Activated naive CD4-positive, alpha-beta T cell treated with anti-CD3 and anti-CD28 coated beads, Interleukin-2, amount 50 U/mL, for 24 hours (primary cell): ENCODE data around the gene IL1RAPL1.

Source experiments
- H3K27ac Mint-ChIP-seq: one replicate; pipeline ENCODE4 v1.8.0; 2021; ENCODE audit warnings: mild to moderate bottlenecking, mixed read lengths
- H3K27me3 Mint-ChIP-seq: one replicate; pipeline ENCODE4 v1.8.0; 2021; ENCODE audit warnings: mixed read lengths
- H3K36me3 Mint-ChIP-seq: one replicate; pipeline ENCODE4 v1.8.0; 2021; ENCODE audit warnings: mixed read lengths
- H3K4me1 Mint-ChIP-seq: one replicate; pipeline ENCODE4 v1.8.0; 2021; ENCODE audit warnings: mixed read lengths
- H3K4me3 Mint-ChIP-seq: one replicate; pipeline ENCODE4 v1.8.0; 2021; ENCODE audit warnings: mild to moderate bottlenecking, mixed read lengths
- H3K9me3 Mint-ChIP-seq: one replicate; pipeline ENCODE4 v1.8.0; 2021; ENCODE audit warnings: mixed read lengths

Gene IL1RAPL1

DNA sequence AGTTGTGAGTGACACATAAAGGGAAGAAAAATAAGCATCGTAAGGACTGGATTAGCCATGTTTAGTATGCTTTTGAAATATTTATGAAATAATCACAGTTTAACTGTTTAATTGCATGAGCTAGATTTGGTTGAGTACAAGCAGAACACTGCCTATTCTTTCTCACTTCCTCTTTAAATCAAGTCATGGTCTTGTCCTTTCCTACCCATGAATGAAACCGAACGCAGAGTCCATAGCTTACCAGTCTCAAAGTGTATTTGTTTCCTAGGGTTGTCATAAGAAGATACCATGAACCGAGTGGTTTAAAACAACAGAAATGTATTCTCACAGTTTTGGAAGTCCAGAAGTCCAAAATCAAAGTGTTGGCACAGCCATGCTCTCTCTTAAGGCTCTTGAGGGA, 944.1 kb downstream of the IL1RAPL1 start:
- Mint-ChIP-seq H3K36me3 (no peaks in the 10 kb centered on the region), H3K27ac (no peak overlapping the region), H3K4me1 (no peaks in the 10 kb centered on the region), H3K27me3 (no peaks in the 10 kb centered on the region), H3K4me3 (no peak overlapping the region), H3K9me3 (no peaks in the 10 kb centered on the region)

DNA sequence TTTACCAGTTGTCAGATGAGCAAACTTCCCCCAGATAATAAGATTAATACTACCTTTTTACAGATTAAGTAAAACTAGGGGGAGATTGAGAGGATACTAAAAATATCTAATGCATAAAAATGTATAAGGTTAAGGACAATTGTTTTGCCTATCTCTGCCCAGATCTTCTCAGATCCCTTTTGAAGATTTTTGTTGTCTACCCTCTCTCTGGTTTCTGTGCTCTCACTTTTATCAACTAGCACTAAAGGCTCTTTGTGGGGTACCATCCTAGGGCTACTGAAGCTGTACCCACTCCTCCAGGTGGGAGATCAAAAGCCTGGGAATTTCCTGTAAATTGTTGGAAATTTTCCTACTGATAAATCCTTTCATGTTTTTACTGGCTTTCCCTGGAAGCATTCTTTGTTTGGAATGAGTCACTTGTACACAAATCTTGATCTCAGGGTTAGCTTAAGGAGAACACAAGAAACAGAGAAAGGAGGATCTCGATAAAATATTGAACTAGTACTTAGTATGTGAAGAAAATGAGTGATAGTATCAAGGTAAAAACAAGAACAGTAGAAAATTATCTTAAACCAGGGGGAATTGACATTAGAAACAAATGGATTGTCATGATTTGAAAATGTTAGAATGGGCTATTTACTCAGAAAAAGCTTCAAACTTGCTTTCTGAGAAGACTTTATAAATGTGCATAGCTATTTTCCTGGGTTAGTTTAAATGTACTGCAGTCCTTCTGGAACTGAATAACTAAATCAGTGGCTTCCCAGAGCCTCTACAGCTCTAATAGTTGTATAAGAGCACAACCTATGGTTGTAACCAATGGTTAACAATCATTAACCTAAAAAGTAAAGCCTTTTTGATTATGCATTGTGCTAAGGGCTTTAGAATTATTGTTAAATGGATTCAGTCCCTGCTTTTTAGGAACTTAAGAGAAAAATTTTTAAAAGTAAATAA, 948.2 kb downstream of the IL1RAPL1 start:
- H3K4me1 Mint-ChIP-seq: no peaks in the 10 kb centered on the region
- no peak overlapping the region for H3K27ac Mint-ChIP-seq
- no peaks in the 10 kb centered on the region for H3K36me3 Mint-ChIP-seq
- no peak overlapping the region for H3K4me3 Mint-ChIP-seq
- no peaks in the 10 kb centered on the region for H3K9me3 Mint-ChIP-seq
- no peaks in the 10 kb centered on the region for H3K27me3 Mint-ChIP-seq

DNA sequence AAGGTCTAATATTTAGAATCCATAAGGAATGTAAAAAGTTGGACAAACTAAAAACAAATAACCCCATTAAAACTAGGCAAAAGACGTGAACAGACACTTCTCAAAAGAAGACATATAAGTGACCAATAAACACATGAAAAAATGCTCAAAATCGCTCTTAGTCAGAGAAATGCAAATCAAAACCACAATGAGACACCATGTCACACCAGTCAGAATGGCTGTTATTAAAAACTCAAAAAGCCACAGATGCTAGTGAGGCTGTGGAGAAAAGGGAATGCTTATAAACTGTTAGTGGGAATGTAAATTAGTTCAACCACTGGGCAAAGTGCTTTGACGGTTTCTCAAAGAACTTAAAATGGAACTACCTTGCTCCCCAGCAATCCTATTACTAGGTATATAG, 953.8 kb downstream of the IL1RAPL1 start:
- Mint-ChIP-seq H3K4me1 (no peaks in the 10 kb centered on the region), H3K4me3 (no peak overlapping the region), H3K36me3 (no peaks in the 10 kb centered on the region), H3K27me3 (no peaks in the 10 kb centered on the region), H3K9me3 (no peaks in the 10 kb centered on the region), H3K27ac (no peak overlapping the region)

DNA sequence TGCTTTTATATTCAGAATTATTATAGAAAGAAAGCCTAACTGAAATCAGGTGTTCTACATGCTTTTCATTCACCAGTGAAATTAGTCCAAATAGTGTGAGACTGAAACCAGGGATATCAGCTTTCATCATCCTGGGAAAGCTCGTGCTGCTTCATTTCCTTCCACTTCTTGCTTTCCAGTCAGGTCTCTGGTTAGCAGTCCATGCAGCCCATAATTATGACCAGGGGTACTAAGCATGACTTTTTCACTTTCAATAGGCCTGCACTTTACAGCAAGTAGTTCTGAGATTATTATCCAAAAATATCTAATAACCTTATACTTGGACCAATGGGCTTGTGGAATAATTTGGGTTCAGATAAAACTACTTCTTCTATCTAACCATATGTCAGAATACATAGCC, 954.9 kb downstream of the IL1RAPL1 start:
- Mint-ChIP-seq H3K36me3 (no peaks in the 10 kb centered on the region), H3K9me3 (no peaks in the 10 kb centered on the region), H3K4me3 (no peak overlapping the region)

DNA sequence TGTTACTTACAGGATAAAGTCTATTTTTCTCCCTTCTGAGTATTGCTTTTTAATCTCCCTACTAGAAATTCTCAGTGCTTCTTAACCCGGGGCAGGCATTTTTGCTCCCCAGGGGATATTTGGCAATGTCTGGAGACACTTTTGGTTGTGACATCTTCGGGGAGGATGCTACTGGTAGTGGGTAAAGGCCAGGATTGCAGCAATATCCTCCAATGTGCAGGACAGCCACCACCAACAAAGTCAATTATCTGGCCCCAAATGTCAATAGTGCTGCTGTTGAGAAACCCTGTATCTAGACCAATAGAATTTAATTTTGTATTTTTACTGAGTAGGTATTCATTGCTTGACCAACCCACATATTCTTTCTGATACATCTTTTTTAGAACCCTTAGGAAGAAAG, 958.6 kb downstream of the IL1RAPL1 start:
- no peak overlapping the region for H3K4me3 Mint-ChIP-seq
- H3K9me3 Mint-ChIP-seq: no peaks in the 10 kb centered on the region
- H3K36me3 Mint-ChIP-seq: no peaks in the 10 kb centered on the region
- no peaks in the 10 kb centered on the region for H3K4me1 Mint-ChIP-seq
- H3K27ac Mint-ChIP-seq: no peak overlapping the region
- no peaks in the 10 kb centered on the region for H3K27me3 Mint-ChIP-seq

More for the DNA sequence above, 954.9 kb downstream of the IL1RAPL1 start:
- Mint-ChIP-seq H3K4me1 (no peaks in the 10 kb centered on the region), H3K27me3 (no peaks in the 10 kb centered on the region), H3K27ac (no peak overlapping the region)

DNA sequence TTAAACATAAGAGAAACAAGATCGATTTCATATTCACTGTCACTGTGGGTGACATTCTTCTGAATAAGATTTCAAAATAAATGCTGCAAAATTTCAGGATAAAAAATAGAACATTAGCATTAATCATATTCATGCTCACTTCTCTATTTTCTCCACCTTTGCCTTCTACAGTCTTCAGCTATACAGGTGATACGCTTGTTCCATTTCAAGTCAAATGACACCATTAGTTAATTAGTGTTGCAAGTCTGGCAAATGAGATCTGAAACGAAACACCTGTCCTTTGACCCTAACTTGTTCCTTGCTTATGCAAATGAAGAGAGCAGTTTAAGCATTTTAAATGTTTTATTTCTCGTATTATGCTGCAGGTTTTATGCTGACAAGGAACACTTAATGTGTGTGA, 960.6 kb downstream of the IL1RAPL1 start:
- Mint-ChIP-seq H3K27me3 (no peaks in the 10 kb centered on the region), H3K9me3 (no peaks in the 10 kb centered on the region), H3K27ac (no peak overlapping the region), H3K4me1 (no peaks in the 10 kb centered on the region), H3K4me3 (no peak overlapping the region), H3K36me3 (no peaks in the 10 kb centered on the region)

DNA sequence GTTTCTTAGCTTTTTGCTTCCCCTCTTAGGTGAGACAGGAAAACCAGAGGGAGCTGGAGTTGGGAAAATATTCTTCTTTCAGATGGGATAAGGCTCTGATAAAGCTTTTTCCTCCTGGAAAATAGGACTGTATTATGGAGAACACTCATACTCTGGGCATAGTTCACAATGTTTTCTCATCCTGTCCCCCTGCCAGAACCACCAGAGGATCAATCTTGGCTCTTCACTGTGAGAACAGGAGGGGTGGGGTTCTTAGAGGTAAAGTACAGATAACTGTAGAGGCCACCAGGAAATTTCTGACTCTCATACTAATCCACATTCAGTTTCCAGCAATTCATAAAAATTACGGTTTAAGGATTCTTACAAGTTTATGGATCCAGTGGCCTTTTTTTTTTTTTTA, 966.3 kb downstream of the IL1RAPL1 start:
- H3K36me3 Mint-ChIP-seq: no peaks in the 10 kb centered on the region
- no peak overlapping the region for H3K4me3 Mint-ChIP-seq
- H3K4me1 Mint-ChIP-seq: no peaks in the 10 kb centered on the region
- H3K27me3 Mint-ChIP-seq: no peaks in the 10 kb centered on the region
- H3K27ac Mint-ChIP-seq: no peak overlapping the region
- no peaks in the 10 kb centered on the region for H3K9me3 Mint-ChIP-seq

DNA sequence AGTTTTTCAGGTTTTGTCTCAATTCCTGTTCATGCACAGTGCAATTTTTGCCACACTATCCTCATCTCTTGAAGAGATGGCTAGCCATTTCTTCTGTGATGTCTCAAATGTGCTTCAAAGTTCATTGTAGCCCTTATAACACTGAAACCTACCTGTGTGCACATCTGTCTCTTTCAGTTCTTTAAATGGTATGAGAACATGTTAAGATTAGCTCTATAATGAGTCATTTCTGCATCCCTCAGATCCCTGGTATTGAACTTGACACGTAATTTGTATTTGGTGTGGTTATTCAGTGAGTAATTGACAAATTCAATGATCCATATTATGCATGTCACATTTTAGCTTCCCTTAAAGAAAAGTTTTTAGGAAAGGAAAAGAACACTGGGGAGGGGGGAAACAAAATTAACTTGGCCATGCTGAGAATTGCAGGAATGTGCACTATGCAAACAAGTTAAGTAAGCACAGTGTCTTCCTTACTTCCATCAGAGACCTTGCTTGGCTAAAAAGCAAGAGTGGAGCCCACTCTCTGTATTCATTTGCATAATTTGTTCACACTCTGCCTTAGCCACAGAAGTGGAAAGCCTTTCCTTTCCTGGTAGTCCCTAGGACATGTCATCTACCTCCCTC, 968.3 kb downstream of the IL1RAPL1 start:
- Mint-ChIP-seq H3K27me3 (no peaks in the 10 kb centered on the region), H3K27ac (no peak overlapping the region), H3K4me1 (no peaks in the 10 kb centered on the region), H3K9me3 (peaks cover under 1% of the 10 kb centered on the region), H3K36me3 (no peaks in the 10 kb centered on the region), H3K4me3 (no peak overlapping the region)

DNA sequence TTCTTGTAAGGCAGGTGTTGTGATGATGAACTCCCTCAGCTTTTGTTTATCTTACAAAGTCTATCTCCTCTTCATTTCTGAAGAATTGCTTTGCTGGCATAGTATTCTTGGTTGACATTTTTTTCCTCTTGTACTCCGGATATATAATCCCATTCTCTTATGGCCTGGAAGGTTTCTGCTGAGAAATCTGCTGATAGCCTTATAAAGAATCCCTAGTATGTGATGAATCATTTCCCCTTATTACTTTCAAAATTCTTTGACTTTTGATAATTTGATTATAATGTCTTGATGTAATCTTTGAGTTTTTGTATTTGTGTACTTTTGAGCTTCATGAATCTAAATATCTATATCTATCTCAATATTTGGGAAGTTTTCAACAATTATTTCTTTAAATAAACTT, 972.8 kb downstream of the IL1RAPL1 start:
- no peaks in the 10 kb centered on the region for H3K36me3 Mint-ChIP-seq
- no peak overlapping the region for H3K27ac Mint-ChIP-seq
- no peaks in the 10 kb centered on the region for H3K4me1 Mint-ChIP-seq
- H3K27me3 Mint-ChIP-seq: no peaks in the 10 kb centered on the region
- H3K4me3 Mint-ChIP-seq: no peak overlapping the region
- H3K9me3 Mint-ChIP-seq: peaks cover 4% of the 10 kb centered on the region

DNA sequence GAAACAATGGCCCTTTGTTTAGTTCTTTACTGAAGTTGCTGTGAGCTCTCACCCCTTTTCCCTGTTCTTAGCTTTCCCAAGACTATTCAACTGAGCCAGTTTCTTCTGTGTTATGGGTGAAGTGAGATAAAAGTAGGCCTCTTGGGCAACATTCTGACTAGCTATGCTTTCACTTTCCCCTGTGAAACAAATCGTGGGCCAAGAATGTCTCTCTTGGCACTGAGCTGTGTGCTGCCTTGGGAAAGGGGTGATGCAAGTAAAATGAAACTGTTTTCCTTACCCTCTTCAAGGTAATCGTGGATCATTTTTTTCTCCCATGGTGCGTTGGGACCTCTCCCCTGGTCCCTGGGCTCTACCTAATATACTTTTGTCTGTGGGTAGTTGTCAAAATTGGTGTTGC, 974.2 kb downstream of the IL1RAPL1 start:
- Mint-ChIP-seq H3K27me3 (no peaks in the 10 kb centered on the region), H3K27ac (no peak overlapping the region), H3K4me1 (no peaks in the 10 kb centered on the region), H3K9me3 (peaks cover 4% of the 10 kb centered on the region), H3K36me3 (no peaks in the 10 kb centered on the region), H3K4me3 (no peak overlapping the region)

DNA sequence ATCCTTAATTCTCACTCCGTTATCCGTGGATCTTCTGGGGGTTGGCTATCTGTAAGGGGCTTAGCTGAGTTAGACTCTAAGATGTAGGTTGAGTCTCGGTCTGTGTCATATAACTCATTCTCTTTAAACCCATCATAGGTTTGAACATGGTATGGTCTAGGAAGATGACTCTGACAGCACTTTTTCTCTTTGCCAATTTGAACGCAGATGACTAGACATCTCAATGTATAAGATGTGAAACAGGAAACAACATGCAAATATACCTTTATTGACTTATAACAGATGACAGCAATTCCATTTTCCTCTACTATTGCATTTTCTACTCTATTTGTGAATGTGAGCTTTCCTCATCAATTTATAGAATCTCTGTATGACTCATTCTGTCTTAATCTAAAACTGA, 993.3 kb downstream of the IL1RAPL1 start:
- Mint-ChIP-seq H3K27me3 (no peaks in the 10 kb centered on the region), H3K4me1 (no peaks in the 10 kb centered on the region), H3K4me3 (no peak overlapping the region), H3K9me3 (peaks cover 16% of the 10 kb centered on the region), H3K36me3 (no peaks in the 10 kb centered on the region), H3K27ac (no peak overlapping the region)

DNA sequence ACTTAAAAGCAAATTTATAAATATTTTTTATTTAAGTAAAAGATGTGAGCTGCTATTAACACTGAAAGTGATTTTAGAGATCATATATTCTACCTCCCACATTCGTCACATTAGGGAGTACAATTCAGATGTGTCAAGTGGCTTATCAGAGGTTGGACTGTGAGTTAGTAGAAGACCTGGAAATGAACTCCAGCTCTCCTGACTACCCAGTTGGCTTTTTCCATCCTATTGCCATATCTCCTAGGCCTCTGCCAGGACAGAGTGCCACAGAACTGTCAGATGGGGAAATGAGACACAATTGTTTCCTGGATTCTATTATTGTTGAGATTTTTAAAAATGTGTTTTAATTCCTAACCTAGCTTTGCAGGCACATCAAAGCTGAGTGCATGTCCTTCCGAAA, 994.0 kb downstream of the IL1RAPL1 start:
- H3K4me1 Mint-ChIP-seq: no peaks in the 10 kb centered on the region
- no peak overlapping the region for H3K27ac Mint-ChIP-seq
- H3K36me3 Mint-ChIP-seq: no peaks in the 10 kb centered on the region
- H3K4me3 Mint-ChIP-seq: no peak overlapping the region
- H3K27me3 Mint-ChIP-seq: no peaks in the 10 kb centered on the region
- H3K9me3 Mint-ChIP-seq: peaks cover 20% of the 10 kb centered on the region

DNA sequence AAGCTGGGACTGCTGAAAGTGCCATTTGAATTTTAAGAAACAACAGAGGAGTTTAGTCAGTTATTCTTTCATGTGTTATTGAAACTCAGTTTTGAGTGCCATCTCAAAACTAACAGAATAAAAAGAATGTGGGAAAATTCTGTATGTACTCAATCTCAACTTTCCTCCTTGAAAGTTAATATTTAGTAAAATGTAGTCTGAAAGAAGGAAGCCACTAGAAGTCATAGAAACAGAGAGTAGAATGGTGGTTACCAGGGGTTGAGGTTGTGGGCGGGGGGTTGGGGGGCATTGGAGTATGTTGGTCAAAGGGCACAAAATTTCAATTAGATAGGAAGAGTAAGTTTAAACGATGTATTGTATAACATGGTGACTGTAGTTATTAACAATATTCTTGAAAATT, 999.9 kb downstream of the IL1RAPL1 start:
- no peak overlapping the region for H3K4me3 Mint-ChIP-seq
- no peak overlapping the region for H3K27ac Mint-ChIP-seq
- peaks cover 12% of the 10 kb centered on the region for H3K9me3 Mint-ChIP-seq
- H3K27me3 Mint-ChIP-seq: no peaks in the 10 kb centered on the region
- no peaks in the 10 kb centered on the region for H3K36me3 Mint-ChIP-seq
- H3K4me1 Mint-ChIP-seq: no peaks in the 10 kb centered on the region

DNA sequence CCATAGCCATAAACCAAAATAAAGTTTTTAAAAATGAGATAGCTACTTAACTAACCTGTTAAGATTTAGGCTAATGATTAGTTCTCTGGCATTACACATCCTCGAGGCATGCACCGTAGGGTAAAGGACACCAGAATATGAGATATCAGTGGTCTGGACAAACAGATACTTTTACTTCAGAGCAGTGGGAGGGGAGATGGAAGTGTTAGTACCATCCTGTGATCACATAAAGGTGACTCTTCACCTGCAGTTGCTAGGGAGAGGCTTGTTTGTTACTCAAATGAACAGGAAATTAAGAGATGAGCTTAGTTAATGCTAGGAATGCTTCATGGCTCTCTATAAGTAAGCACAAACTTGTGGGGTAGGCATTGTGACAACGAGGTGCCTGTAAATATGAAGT, 1003.7 kb downstream of the IL1RAPL1 start:
- no peak overlapping the region for H3K27ac Mint-ChIP-seq
- no peaks in the 10 kb centered on the region for H3K4me1 Mint-ChIP-seq
- H3K27me3 Mint-ChIP-seq: no peaks in the 10 kb centered on the region
- peaks cover 4% of the 10 kb centered on the region for H3K9me3 Mint-ChIP-seq
- no peak overlapping the region for H3K4me3 Mint-ChIP-seq
- no peaks in the 10 kb centered on the region for H3K36me3 Mint-ChIP-seq

DNA sequence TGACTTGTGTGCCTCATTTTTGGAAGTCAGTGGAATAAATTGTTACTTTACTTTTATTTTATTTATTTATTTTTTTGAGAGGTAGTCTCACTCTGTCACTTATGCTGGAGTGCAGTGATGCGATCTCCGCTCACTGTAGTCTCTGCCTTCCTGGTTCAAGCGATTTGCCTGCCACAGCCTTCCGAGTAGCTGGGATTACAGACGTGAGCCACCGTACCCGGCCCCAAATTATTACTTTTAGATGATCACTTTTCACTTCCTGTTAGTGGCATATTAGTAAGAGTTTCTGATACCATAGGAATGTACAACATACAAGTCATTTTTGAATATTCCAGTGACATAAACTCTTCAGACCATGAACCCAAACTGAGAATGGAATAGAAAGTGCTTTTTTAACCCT, 1017.1 kb downstream of the IL1RAPL1 start:
- Mint-ChIP-seq H3K27ac (no peak overlapping the region), H3K27me3 (no peaks in the 10 kb centered on the region), H3K36me3 (no peaks in the 10 kb centered on the region), H3K9me3 (no peaks in the 10 kb centered on the region), H3K4me3 (no peak overlapping the region), H3K4me1 (no peaks in the 10 kb centered on the region)

DNA sequence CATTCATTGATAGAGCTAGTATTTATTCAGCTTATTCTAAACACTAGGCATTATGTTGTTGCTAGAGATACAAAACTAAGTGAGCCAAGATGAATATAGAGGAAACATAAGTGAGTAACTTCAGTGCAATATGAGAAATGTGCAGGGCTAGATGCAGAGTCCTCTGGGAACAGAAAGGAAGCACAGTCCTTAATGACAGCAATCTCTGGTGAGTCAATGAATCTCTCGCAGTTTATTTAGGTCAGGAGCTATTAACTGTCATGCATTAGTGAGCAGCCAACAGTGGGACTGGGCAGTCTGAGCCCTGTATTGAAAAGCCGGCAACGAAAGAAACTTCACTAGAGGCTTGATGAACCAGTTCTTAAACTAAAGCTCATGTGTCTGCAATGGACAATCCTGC, 1030.0 kb downstream of the IL1RAPL1 start:
- H3K27me3 Mint-ChIP-seq: no peaks in the 10 kb centered on the region
- no peaks in the 10 kb centered on the region for H3K9me3 Mint-ChIP-seq
- no peaks in the 10 kb centered on the region for H3K4me1 Mint-ChIP-seq
- H3K27ac Mint-ChIP-seq: no peak overlapping the region
- H3K36me3 Mint-ChIP-seq: no peaks in the 10 kb centered on the region
- H3K4me3 Mint-ChIP-seq: no peak overlapping the region
